HG02610 (cell line): ENCODE results near the gene LZTS2.

Source experiments
- ATAC-seq: cut with Tn5 transposase; IDR thresholded peaks from one replicate; pipeline ENCODE4 v1.9.1; 2021; ENCODE audit warnings: mild to moderate bottlenecking, moderate library complexity; ENCODE audit not compliant: unreplicated experiment

LZTS2 gene

GRCh38 chr10:101047961-101048892, 48.6 kb downstream of the LZTS2 start:
- ATAC-seq: no peak

- ATAC-seq: no peak
Observed at GRCh38 chr10:101050208-101051069, 50.8 kb downstream of the LZTS2 start.

GRCh38 chr10:101052285-101052684, 52.7 kb downstream of the LZTS2 start:
- ATAC-seq: no peak

GRCh38 chr10:101053516-101053915, 53.9 kb downstream of the LZTS2 start:
- no peak for ATAC-seq

- ATAC-seq: no peak
Observed at GRCh38 chr10:101054351-101054750, 54.7 kb downstream of the LZTS2 start.

GRCh38 chr10:101054876-101055275, 55.3 kb downstream of the LZTS2 start:
- no peak for ATAC-seq

- ATAC-seq: no peak
Observed at GRCh38 chr10:101055411-101055810, 55.8 kb downstream of the LZTS2 start.

GRCh38 chr10:101056365-101057151, 57.0 kb downstream of the LZTS2 start:
- ATAC-seq: no peak
